HK-2 (cell line): ENCODE data around the gene TADA2A.

Experiments used
- DNase-seq: peaks from one replicate; pipeline ENCODE4 v3.0.0-alpha.2; 2018; ENCODE audit not compliant: unreplicated experiment

The TADA2A gene

GRCh38 chr17:37521821-37522220, 115.1 kb downstream of the TADA2A start:
- DNase-seq, result no peak

- no peak for DNase-seq
Observed at GRCh38 chr17:37523715-37524219, 117.1 kb downstream of the TADA2A start.

GRCh38 chr17:37527249-37527851, 120.7 kb downstream of the TADA2A start:
- DNase-seq, result no peak
